HG03575 (cell line): ENCODE data around the gene OR5M8.

Experiments used
- ATAC-seq: cut with Tn5 transposase; IDR thresholded peaks from one replicate; pipeline ENCODE4 v1.9.1; 2021; ENCODE audit not compliant: unreplicated experiment, insufficient number of reproducible peaks, low FRiP score; ENCODE audit errors: extremely low read depth

Gene OR5M8

GRCh38 chr11:56491270-56491669 is at the start of gene OR5M8:
OR5M8 (minus strand) TSS chr11:56491370; CDS start chr11:56491370, 0 bp downstream.
- ATAC-seq: no peak

GRCh38 chr11:56533054-56533740 is 42.0 kb upstream of the OR5M8 start:
- ATAC-seq: no peak

DNA sequence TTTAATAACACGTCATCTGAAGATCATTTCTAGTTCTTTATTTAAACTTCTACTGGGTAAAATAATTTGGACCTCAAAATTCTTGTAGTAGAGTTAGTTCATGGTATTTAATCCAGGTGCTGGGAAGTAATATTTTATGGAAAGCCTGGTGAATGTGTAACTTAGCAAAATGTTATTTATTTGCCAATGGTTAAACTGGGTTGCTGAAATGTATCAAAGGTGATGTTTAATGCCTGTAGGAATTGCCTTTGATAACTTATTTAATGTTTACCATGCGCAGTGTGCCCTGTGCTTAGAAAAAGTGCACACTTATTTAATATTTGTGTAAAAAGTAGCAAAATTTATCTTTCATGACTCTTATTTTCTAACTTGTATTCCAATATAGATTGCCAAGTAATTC is 40.7 kb upstream of the OR5M8 start:
- ATAC-seq: no peak

- no peak for ATAC-seq
Measured at GRCh38 chr11:56522008-56522407, 30.8 kb upstream of the OR5M8 start.

- no peak for ATAC-seq
Measured at GRCh38 chr11:56513280-56513679, 22.1 kb upstream of the OR5M8 start.

DNA sequence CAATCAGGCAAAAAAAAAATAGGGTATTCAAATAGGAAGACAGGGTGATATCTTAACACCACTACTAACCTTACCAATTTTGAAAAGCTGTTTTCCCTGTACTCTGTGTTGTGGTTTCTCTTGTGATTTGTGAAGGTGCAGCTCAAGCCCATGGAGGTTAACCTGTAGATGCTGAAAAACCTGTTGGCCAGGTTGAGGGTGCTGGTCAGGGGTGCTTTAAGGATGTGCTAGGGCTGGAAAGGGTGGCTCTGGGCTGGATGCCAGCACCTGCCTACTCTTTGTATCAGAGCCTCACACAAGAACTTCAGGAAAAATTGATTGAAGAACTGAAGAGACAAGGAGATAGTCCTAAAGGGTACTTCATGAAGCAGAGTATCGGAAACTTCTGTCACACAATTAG is 18.3 kb upstream of the OR5M8 start:
- no peak for ATAC-seq

GRCh38 chr11:56497010-56497409 is 5.8 kb upstream of the OR5M8 start:
- ATAC-seq: no peak

GRCh38 chr11:56495117-56495516 is 3.9 kb upstream of the OR5M8 start:
- ATAC-seq: no peak

DNA sequence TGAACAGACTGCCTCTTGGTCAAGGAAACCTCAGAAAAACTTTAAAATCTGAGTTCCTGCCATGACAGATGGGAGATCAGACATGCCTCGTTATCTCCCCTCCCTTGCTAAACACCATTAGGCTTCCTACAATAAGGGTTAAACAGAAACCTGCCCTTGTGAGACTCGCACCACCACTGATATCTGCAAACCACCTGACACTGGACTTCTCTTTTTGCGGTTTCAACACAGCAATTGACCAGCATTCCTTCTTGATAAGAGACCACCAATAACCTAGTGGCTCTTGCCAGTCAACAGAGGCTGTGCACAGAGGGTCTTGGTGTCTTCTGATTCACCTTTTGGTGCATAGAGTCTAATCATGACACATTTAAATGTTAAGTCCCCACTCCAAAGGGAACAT is 4.4 kb downstream of the OR5M8 start:
- ATAC-seq: no peak

- ATAC-seq: no peak
Measured at GRCh38 chr11:56474729-56475235, 16.4 kb downstream of the OR5M8 start.

GRCh38 chr11:56473252-56473651 is 17.9 kb downstream of the OR5M8 start, which contains the start of gene OR5M3:
OR5M3 (minus strand) TSS chr11:56473352; CDS start chr11:56470497, 2,855 bp downstream.
- no peak for ATAC-seq

DNA sequence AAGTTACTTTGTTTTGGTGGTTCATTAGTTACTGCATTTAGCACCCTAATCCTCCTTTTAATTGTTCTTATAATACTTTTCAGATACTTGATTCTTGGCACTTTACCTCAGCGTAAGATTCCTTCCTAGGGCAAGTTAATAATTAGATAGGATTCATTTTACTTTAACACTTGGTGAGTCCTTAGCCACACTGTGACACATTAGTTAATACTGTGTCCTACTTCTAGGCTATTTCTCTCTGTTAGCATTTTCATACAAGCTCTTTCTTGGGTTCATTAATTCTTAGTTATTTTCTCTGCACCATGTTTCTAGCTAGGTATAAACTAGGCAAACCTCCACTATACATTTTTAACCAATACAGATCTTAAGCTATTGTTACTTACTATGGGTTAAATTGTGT is 34.1 kb downstream of the OR5M8 start:
- ATAC-seq: no peak

GRCh38 chr11:56453521-56453920 is 37.6 kb downstream of the OR5M8 start:
- no peak for ATAC-seq
